ENCODE data around the gene SUGP2. TPM values are rescaled to one million over a fixed set of nuclear protein-coding genes. Genes with fewer than 3 reads are reported as not detected.

The SUGP2 gene
- polyA plus RNA-seq, 3 donors = 7.6 to 143 (median 8.2) TPM

DNA sequence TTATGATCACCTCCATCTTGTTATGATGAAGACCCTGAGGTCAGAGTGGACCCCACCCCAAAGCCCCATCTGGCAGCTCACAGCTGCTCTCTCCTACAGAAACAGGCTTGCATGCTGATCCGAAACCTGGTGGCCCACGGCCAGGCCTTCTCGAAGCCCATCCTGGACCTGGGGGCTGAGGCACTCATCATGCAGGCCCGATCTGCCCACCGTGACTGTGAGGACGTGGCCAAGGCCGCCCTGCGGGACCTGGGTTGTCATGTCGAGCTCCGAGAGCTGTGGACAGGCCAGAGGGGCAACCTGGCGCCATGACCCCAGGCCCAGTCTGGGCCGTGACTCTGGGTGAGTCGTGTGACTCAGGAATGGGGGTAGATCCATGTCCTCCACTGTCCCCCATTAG is 24.0 kb upstream of the SUGP2 start:
- no peaks in the 10 kb centered on the region for H3K4me1 ChIP-seq (ENCODE audit: control insufficient read depth in 1 of 2, insufficient read depth in 2 of 2, low read length in 2 of 2)
- H3K9ac ChIP-seq (ENCODE audit: insufficient read depth, low read length, poor library complexity, severe bottlenecking) = no peak overlapping the region
- intact Hi-C loops (cut with micrococcal nuclease) = no loop called here

DNA sequence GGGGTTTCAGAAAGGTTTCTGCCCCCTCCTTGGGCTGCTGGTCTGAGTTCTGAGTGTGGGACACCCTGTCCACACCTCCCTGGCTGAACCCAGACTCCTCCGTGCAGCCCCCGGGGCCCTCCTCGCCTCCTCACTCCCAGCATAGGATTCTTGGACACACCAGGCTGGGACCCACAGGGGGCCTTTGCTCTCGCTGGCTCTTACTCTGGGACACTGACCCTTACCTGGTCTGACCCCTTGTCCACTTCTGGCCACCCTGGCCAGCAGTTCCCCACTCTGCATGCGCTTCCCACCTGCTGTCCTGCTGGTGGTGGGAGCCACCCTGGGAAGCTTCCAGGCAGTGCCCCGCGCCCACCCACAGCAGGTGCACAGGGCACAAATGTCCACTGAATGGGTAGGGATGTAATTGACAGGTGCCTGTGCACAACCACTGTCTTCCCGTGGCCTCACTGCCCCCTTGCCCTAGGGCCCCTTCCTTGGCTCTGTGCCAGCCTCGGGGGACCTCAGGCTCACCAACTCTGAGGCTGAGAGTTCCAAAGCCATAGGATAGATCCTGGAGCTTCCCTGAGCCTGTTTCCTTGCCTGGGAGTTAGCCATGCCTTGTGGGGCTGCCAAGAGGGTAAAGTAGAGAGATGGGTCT is 23.4 kb upstream of the SUGP2 start:
- no peaks in the 10 kb centered on the region for H3K27me3 ChIP-seq (ENCODE audit: control insufficient read depth in 2 of 2, insufficient read depth in 2 of 2, low read length in 2 of 2)
- H3K36me3 Mint-ChIP-seq = peaks cover 61 to 87% of the 10 kb centered on the region in 2 donors
- H3K4me1 ChIP-seq (ENCODE audit: control insufficient read depth in 1 of 2, insufficient read depth in 2 of 2, low read length in 2 of 2) = no peaks in the 10 kb centered on the region
- no peak overlapping the region for H3K4me3 ChIP-seq (replicated peaks in 1 of 3; ENCODE audit: low read depth in 2 of 3, low read length in 3 of 3)
- no peak overlapping the region for H3K27ac Mint-ChIP-seq
- H3K27ac ChIP-seq (ENCODE audit: low read depth in 1 of 2, low read length in 2 of 2) = no peak overlapping the region
- H4K20me1 ChIP-seq (ENCODE audit: insufficient read depth, low read length) = no peaks in the 10 kb centered on the region
- H3K4me3 Mint-ChIP-seq = no peak overlapping the region
- no peaks in the 10 kb centered on the region for H3K4me1 Mint-ChIP-seq
- no peak overlapping the region for H3K9ac ChIP-seq (ENCODE audit: insufficient read depth, low read length, poor library complexity, severe bottlenecking)
- H3K36me3 ChIP-seq (replicated peaks in 1 of 2; ENCODE audit: control insufficient read depth in 1 of 2, insufficient read depth in 2 of 2, low read length in 2 of 2) = peaks cover 68 to 77% of the 10 kb centered on the region in 2 donors
- H3K79me2 ChIP-seq (ENCODE audit: insufficient read depth, low read length) = no peaks in the 10 kb centered on the region
- peaks cover 0 to 5% (median 0%) of the 10 kb centered on the region in 7 donors for H3K9me3 Mint-ChIP-seq
- intact Hi-C loops (cut with micrococcal nuclease) = no loop called here
- H2AFZ ChIP-seq (ENCODE audit: insufficient read depth, low read depth, low read length, poor library complexity, severe bottlenecking) = no peak overlapping the region
- H3K9me3 ChIP-seq (replicated peaks in 1 of 2; ENCODE audit: control insufficient read depth in 1 of 2, insufficient read depth in 1 of 2, low read length in 2 of 2) = no peaks in the 10 kb centered on the region
- H3K27me3 Mint-ChIP-seq (ENCODE audit: low read depth in 3 of 3) = peaks cover 0 to 2% (median 0%) of the 10 kb centered on the region in 3 donors
- H3K4me2 ChIP-seq (replicated peaks; ENCODE audit: extremely low read depth, low read length, poor library complexity, severe bottlenecking) = no peak overlapping the region
- WGBS (ENCODE audit: insufficient coverage) = 82% methylated on average over 6 of the region's 9 CpGs
- TF ChIP-seq, protein P1, sequence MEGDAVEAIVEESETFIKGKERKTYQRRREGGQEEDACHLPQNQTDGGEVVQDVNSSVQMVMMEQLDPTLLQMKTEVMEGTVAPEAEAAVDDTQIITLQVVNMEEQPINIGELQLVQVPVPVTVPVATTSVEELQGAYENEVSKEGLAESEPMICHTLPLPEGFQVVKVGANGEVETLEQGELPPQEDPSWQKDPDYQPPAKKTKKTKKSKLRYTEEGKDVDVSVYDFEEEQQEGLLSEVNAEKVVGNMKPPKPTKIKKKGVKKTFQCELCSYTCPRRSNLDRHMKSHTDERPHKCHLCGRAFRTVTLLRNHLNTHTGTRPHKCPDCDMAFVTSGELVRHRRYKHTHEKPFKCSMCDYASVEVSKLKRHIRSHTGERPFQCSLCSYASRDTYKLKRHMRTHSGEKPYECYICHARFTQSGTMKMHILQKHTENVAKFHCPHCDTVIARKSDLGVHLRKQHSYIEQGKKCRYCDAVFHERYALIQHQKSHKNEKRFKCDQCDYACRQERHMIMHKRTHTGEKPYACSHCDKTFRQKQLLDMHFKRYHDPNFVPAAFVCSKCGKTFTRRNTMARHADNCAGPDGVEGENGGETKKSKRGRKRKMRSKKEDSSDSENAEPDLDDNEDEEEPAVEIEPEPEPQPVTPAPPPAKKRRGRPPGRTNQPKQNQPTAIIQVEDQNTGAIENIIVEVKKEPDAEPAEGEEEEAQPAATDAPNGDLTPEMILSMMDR (IDR thresholded peaks at IDR 0.05) = no peak
- no peak for DNase-seq

More for the DNA sequence above, 24.0 kb upstream of the SUGP2 start:
- H3K36me3 ChIP-seq (replicated peaks in 1 of 2; ENCODE audit: control insufficient read depth in 1 of 2, insufficient read depth in 2 of 2, low read length in 2 of 2) = peaks cover 62 to 72% of the 10 kb centered on the region in 2 donors
- no peak overlapping the region for H3K4me3 ChIP-seq (replicated peaks in 1 of 3; ENCODE audit: low read depth in 2 of 3, low read length in 3 of 3)
- H3K27me3 ChIP-seq (ENCODE audit: control insufficient read depth in 2 of 2, insufficient read depth in 2 of 2, low read length in 2 of 2) = no peaks in the 10 kb centered on the region
- DNase-seq = no peak
- no peaks in the 10 kb centered on the region for H4K20me1 ChIP-seq (ENCODE audit: insufficient read depth, low read length)
- H3K27ac ChIP-seq (ENCODE audit: low read depth in 1 of 2, low read length in 2 of 2) = no peak overlapping the region
- Mint-ChIP-seq H3K4me1 (no peaks in the 10 kb centered on the region), H3K36me3 (peaks cover 55 to 81% of the 10 kb centered on the region in 2 donors), H3K27me3 (ENCODE audit: low read depth in 3 of 3) (peaks cover 0 to 2% (median 0%) of the 10 kb centered on the region in 3 donors), H3K9me3 (peaks cover 0 to 5% (median 0%) of the 10 kb centered on the region in 7 donors), H3K4me3 (no peak overlapping the region), H3K27ac (peak overlapping the region in 1 of 7 donors; percentile 22)
- H2AFZ ChIP-seq (ENCODE audit: insufficient read depth, low read depth, low read length, poor library complexity, severe bottlenecking) = no peak overlapping the region
- TF ChIP-seq, protein P1 (IDR thresholded peaks at IDR 0.05) = no peak
- no peaks in the 10 kb centered on the region for H3K9me3 ChIP-seq (replicated peaks in 1 of 2; ENCODE audit: control insufficient read depth in 1 of 2, insufficient read depth in 1 of 2, low read length in 2 of 2)
- WGBS (ENCODE audit: insufficient coverage) = 100% methylated on average over 7 of the region's 13 CpGs
- no peaks in the 10 kb centered on the region for H3K79me2 ChIP-seq (ENCODE audit: insufficient read depth, low read length)
- H3K4me2 ChIP-seq (replicated peaks; ENCODE audit: extremely low read depth, low read length, poor library complexity, severe bottlenecking) = no peak overlapping the region
